Esophagus squamous epithelium (tissue), 5 donors: Measurements from ENCODE around the gene FGGY. TPM values are rescaled to one million over a fixed set of nuclear protein-coding genes. Genes with fewer than 3 reads are reported as not detected.

Experiments
- DNase-seq: peaks from one replicate; lab custom pipeline; 2025; lab: John Stamatoyannopoulos, UW
- H3K27ac ChIP-seq, 4 donors: fragments of 200-600 bp; sonication (generic); one replicate each; pipeline ENCODE4 v1.5.1; 2016 to 2019; ENCODE audit warnings: mild to moderate bottlenecking in 1 of 4
- H3K27me3 ChIP-seq, 4 donors: fragments of 200-600 bp; sonication (generic); 1 replicate in 3 of 4; 2 replicates in 1 of 4; pipeline versions ENCODE4 v1.5.1 to v1.6.0; 2017 to 2021; ENCODE audit warnings: antibody characterized with exemption in 1 of 4
- H3K36me3 ChIP-seq, 3 donors: fragments of 200-600 bp; sonication (generic); one replicate each; pipeline ENCODE4 v1.5.1; 2016 to 2019
- H3K4me1 ChIP-seq, 3 donors: fragments of 200-600 bp; sonication (generic); one replicate each; pipeline ENCODE4 v1.5.1; 2017 to 2019
- H3K4me3 ChIP-seq, 4 donors: fragments of 200-600 bp; sonication (generic); 1 replicate in 3 of 4; 2 replicates in 1 of 4; pipeline ENCODE4 v1.5.1; 2016 to 2019; ENCODE audit warnings: mild to moderate bottlenecking in 2 of 4, moderate library complexity in 1 of 4
- H3K9me3 ChIP-seq, 3 donors: fragments of 200-600 bp; sonication (generic); one replicate each; pipeline ENCODE4 v1.5.1; 2016 to 2019
- POLR2A ChIP-seq, 4 donors: fragments of 450-650 bp; IDR thresholded peaks; one replicate each; pipeline ENCODE4 v1.6.1; 2017; ENCODE audit warnings: antibody characterized with exemption in 4 of 4, mild to moderate bottlenecking in 4 of 4, moderate library complexity in 3 of 4
- WGBS, 2 donors: methylation state at CpG; one replicate each; pipeline ENCODE4 v1.1.5; 2018; 5-methylcytosine and 5-hydroxymethylcytosine counted together
- intact Hi-C: fragments of 100-400 bp; cut with DNase I; formaldehyde crosslinking; loops from one replicate; pipeline ENCODE4 v1.15.0; 2022
- total RNA-seq, 4 donors: library from RNA; depleted of rRNA; stranded (reverse); fragments of >200 nt; gene quantifications; one replicate each; pipeline ENCODE4 v1.1.0, GENCODE V29; 2016
- TF ChIP-seq, protein P1 (sequence below), 6 experiments: fragments of 450-650 bp in 4 of 6; fragments of 200-600 bp in 2 of 6; sonication (generic) in 2 of 6; IDR thresholded peaks; one replicate each; pipeline ENCODE4 v1.5.1; 2016 to 2019; ENCODE audit warnings: antibody characterized with exemption in 6 of 6, mild to moderate bottlenecking in 4 of 6, moderate library complexity in 4 of 6
- donor health status: DM: yes; HTN: yes; CAD: no.

FGGY gene
- total RNA-seq, 4 donors from 2014 or later, result 6.0 to 18.1 (median 9.3) TPM

DNA sequence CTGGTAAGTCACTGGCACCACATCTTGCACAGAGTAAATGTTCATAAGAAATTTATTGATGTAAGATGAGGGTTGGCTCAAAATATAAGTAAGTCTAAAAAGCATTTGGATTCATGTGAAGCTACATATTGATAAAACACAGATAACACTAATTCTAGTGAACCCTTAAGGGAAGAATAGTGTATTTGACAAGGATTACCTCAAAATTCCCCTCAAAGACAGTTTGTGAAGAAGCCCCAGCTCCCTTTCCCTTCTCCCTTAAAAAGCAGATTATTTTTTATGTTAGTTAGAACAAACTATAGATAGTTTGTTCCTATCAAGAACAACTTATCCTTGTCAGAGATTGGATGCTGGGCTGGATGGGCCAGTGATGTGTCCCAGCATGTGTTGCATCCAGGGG lies 10.7 kb downstream of the FGGY start:
- intact Hi-C loops, result no loop called here
- Histone ChIP-seq H3K4me3 (no peak overlapping the region), H3K9me3 (peaks cover 0 to 21% (median 16%) of the 10 kb centered on the region in 3 donors), H3K27me3 (no peaks in the 10 kb centered on the region), H3K4me1 (no peaks in the 10 kb centered on the region), H3K27ac (no peak overlapping the region), H3K36me3 (no peaks in the 10 kb centered on the region)
- no peak for TF ChIP-seq POLR2A (IDR thresholded peaks at IDR 0.05)
- TF ChIP-seq, protein P1, sequence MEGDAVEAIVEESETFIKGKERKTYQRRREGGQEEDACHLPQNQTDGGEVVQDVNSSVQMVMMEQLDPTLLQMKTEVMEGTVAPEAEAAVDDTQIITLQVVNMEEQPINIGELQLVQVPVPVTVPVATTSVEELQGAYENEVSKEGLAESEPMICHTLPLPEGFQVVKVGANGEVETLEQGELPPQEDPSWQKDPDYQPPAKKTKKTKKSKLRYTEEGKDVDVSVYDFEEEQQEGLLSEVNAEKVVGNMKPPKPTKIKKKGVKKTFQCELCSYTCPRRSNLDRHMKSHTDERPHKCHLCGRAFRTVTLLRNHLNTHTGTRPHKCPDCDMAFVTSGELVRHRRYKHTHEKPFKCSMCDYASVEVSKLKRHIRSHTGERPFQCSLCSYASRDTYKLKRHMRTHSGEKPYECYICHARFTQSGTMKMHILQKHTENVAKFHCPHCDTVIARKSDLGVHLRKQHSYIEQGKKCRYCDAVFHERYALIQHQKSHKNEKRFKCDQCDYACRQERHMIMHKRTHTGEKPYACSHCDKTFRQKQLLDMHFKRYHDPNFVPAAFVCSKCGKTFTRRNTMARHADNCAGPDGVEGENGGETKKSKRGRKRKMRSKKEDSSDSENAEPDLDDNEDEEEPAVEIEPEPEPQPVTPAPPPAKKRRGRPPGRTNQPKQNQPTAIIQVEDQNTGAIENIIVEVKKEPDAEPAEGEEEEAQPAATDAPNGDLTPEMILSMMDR (IDR thresholded peaks at IDR 0.05), result no peak
- no peak for DNase-seq

DNA sequence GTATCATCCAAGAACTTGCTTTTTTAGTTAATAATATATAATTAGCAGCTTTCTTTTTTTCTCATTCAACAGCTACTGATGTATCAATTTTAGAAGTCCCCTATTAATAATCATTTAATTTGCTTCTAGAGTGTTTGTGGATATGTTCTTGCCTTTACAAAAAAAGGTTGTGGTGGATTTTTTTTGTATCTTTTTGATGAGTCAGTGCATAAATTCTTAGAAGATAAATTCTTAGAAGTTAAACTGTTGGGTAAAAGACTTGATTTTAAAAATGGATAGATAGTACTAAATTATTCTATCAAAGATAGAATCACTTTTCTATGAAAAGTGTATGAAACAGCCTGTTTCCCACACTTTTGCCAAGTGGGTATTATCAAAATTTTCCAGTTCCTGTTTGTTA lies 11.9 kb downstream of the FGGY start:
- intact Hi-C loops, result no loop called here
- no peak for DNase-seq
- TF ChIP-seq POLR2A (IDR thresholded peaks at IDR 0.05), result no peak
- TF ChIP-seq, protein P1 (IDR thresholded peaks at IDR 0.05), result no peak
- peaks cover 0 to 21% (median 16%) of the 10 kb centered on the region in 3 donors for H3K9me3 ChIP-seq
- H3K27ac ChIP-seq, result no peak overlapping the region
- no peak overlapping the region for H3K4me3 ChIP-seq
- no peaks in the 10 kb centered on the region for H3K36me3 ChIP-seq
- no peaks in the 10 kb centered on the region for H3K27me3 ChIP-seq
- no peaks in the 10 kb centered on the region for H3K4me1 ChIP-seq

DNA sequence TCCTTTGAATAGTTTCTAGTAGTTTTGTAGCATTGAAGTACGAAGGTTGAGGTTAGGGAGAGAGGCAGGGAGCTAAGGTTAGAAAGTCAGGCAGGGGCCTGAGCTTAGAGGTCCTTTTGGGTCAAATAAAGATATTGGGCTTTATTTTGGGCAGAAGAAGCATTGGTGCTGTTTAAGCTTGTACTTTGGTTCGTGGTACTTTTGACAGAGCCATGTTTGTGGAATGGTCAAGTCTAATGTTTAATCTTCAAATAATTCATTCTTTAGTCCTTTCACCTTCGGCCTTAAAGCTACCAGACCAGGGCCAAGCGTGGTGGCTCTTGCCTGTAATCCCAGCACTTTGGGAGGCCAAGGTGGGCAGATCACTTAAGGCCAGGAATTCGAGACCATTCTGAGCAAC lies 12.5 kb downstream of the FGGY start:
- WGBS, 2 donors, result 86 to 91% methylated on average over 5 of the region's 5 CpGs
- H3K4me3 ChIP-seq, result no peak overlapping the region
- no peaks in the 10 kb centered on the region for H3K27me3 ChIP-seq
- TF ChIP-seq, protein P1 (IDR thresholded peaks at IDR 0.05), result no peak
- TF ChIP-seq POLR2A (IDR thresholded peaks at IDR 0.05), result no peak
- no peaks in the 10 kb centered on the region for H3K4me1 ChIP-seq
- peaks cover 0 to 17% (median 15%) of the 10 kb centered on the region in 3 donors for H3K9me3 ChIP-seq
- intact Hi-C loops, result no loop called here
- no peaks in the 10 kb centered on the region for H3K36me3 ChIP-seq
- no peak for DNase-seq
- no peak overlapping the region for H3K27ac ChIP-seq

DNA sequence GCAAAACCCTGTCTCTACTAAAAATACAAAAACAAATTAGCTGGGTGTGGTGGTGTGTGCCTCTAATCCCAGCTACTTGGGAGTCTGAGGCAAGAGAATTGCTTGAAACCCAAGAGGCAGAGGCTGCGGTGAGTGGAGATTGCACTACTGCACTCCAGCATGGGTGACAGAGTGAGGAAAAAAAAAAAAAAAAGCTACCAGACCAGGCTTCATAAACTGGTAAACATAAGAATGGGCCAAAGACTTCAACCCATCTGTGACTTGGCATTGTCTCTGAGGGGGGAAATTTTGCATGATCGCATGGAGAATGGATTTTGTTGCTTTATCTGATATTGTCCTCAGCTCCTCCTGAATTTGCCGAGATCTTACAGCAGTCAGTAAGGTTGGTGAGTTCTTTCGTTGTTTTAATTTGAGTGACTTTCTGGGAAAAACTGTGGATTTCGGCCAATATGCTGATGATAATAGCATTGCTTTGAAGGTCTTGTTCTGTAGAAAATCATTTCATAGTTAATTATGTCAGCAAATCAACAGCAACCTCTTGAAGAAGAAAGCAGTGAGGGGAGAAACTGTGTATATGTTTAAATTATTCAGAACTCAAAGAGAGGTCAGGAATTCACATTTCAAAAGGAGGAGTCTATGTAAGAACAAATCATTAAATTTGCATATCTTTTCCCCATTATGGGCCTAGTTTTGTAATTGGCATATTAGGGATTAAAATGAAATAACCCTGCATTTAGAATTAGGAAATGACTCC lies 13.1 kb downstream of the FGGY start:
- Histone ChIP-seq H3K36me3 (no peaks in the 10 kb centered on the region), H3K9me3 (peaks cover 0 to 11% (median 9%) of the 10 kb centered on the region in 3 donors), H3K27me3 (no peaks in the 10 kb centered on the region), H3K4me3 (no peak overlapping the region), H3K27ac (no peak overlapping the region), H3K4me1 (no peaks in the 10 kb centered on the region)
- no peak for DNase-seq
- intact Hi-C loops, result no loop called here
- 77 to 88% methylated on average over 5 of the region's 5 CpGs for WGBS, 2 donors
- TF ChIP-seq POLR2A (IDR thresholded peaks at IDR 0.05), result no peak
- TF ChIP-seq, protein P1 (IDR thresholded peaks at IDR 0.05), result no peak

DNA sequence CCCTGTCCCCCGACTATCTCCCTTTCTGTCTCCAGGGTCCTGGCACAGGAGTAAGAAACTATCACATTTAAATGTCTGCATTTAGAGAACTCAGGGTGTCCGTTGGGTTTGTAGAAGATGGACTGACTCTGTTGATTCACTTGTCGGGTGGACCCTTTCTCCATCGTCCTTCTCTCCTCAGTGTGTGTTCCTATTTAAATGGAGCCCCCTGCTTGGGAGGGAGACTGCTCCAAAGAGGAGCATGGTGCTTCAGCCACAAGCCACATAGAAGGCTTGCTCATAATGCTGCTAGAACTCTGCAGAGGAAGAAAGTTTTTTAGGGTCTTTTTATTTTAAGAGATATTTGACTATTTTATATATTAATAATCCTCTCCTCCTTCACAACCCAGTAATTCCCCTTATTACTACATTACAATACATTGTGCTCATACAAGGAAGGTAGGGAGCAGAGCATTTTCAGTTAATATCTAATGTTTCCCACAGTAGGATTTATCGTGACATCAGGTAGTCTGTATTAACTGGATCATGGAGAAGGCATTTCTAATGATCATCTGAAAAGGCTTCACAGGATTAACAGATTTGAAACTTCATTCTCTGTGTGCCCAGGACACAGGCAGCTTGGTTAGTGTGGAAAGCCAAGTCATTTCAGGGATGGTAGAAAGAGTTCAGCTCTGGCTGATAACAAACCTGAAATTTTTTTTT lies 13.8 kb downstream of the FGGY start:
- Histone ChIP-seq H3K9me3 (peaks cover 0 to 3% (median 2%) of the 10 kb centered on the region in 3 donors), H3K27ac (no peak overlapping the region), H3K36me3 (no peaks in the 10 kb centered on the region), H3K27me3 (no peaks in the 10 kb centered on the region), H3K4me1 (peaks cover 0 to 1% (median 0%) of the 10 kb centered on the region in 3 donors), H3K4me3 (no peak overlapping the region)
- DNase-seq, result no peak
- WGBS, 2 donors, result 90 to 95% methylated on average over 5 of the region's 5 CpGs
- intact Hi-C loops, result no loop called here
- TF ChIP-seq POLR2A (IDR thresholded peaks at IDR 0.05), result no peak
- TF ChIP-seq, protein P1 (IDR thresholded peaks at IDR 0.05), result no peak
